GM13976 (cell line): ENCODE measurements around the gene ARID4B.

Experiments
- DNase-seq: peaks from one replicate; pipeline ENCODE4 v3.0.0; 2012; ENCODE audit warnings: low spot score
- CTCF ChIP-seq: IDR thresholded peaks from 2 replicates; pipeline ENCODE4 v1.5.1; 2012; ENCODE audit warnings: borderline replicate concordance, mild to moderate bottlenecking; ENCODE audit not compliant: insufficient read depth; ENCODE audit errors: extremely low read depth, missing control alignments, control extremely low read depth
- in situ Hi-C: fragments of 300-500 bp; cut with MboI; formaldehyde crosslinking; loops from one replicate; pipeline ENCODE4 v1.12.0; 2022; ENCODE audit warnings: low sequenced_read_pairs, mixed read lengths, inconsistent platforms; ENCODE audit not compliant: unreplicated experiment

The ARID4B gene

DNA sequence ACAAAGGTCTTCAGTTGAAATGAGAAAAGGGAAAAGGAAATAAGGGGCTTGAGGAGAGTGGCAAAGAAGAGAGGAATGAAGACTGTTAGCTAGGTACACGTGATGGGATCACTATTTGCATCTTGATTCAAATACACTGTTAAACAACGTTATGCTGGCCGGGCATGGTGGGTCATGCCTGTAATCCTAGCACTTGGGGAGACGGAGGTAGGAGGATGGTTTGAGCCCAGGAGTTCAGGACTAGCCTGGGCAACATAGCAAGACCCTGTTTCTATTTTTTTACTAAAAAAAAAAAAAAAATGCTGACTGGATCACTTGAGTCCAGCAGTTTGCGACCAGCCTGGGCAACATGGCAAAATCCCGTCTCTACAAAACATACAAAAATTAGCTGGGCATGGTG lies 169.3 kb downstream of the ARID4B start:
- no peak for DNase-seq
- no peak for TF ChIP-seq CTCF
- in situ Hi-C loops: no loop called here

DNA sequence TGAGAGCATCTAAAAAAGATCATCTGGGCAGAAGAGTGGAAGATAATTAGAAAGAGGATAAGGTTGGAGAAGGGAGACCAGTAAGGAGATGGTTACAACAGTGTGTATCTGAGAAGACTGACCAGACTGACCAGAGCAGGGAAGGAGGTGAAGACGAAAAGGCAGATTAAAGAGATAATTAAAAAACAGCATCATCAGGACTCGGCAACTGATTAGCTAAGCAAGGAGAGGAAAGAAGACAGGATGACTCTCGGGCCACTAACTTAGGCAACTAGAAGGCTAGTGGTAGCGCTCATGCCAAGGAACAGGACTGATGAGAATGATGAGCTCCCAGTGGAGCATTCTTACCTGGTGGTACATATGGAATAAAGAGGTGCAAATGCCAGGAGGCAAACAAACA lies 170.8 kb downstream of the ARID4B start:
- in situ Hi-C loops: no loop called here
- no peak for TF ChIP-seq CTCF
- no peak for DNase-seq

DNA sequence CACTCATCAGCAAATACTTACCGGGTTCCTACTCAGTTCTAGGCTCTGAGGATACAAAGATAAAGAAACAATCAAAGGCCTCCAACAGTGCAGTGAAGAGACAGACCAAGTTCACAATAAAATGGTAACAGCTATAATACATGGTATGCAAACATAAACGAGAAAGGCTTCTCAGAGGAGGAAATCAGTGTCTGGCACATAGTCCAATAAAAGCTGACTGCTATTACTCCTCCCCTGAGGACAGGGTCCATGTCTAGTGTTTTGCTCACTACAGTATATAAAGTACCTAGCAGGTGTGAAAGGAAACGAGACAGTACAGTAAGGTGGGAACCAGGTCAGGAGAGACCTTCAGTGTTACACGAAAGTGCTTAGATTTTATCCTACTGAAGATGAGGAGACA lies 171.2 kb downstream of the ARID4B start:
- no peak for TF ChIP-seq CTCF
- in situ Hi-C loops: no loop called here
- no peak for DNase-seq

- TF ChIP-seq CTCF: no peak
- DNase-seq: no peak
- in situ Hi-C loops: no loop called here
Measured at GRCh38 chr1:235156265-235156664, 171.7 kb downstream of the ARID4B start.

- in situ Hi-C loops: no loop called here
- no peak for DNase-seq
- TF ChIP-seq CTCF: no peak
Measured at GRCh38 chr1:235152235-235152634, 175.7 kb downstream of the ARID4B start.

- no peak for TF ChIP-seq CTCF
- DNase-seq: no peak
- in situ Hi-C loops: no loop called here
Measured at GRCh38 chr1:235151033-235151432, 176.9 kb downstream of the ARID4B start.

GRCh38 chr1:235149824-235150223 lies 178.2 kb downstream of the ARID4B start:
- in situ Hi-C loops: no loop called here
- no peak for TF ChIP-seq CTCF

More at GRCh38 chr1:235149824-235150223, 178.2 kb downstream of the ARID4B start:
- DNase-seq: no peak
